Kidney glomerular epithelial cell (primary cell): ENCODE results near the gene NSFL1C.

Experiments
- DNase-seq: peaks from one replicate; lab custom pipeline; 2025; lab: John Stamatoyannopoulos, UW

The NSFL1C gene

GRCh38 chr20:1460275-1460674 is 6.4 kb downstream of the NSFL1C start:
- no peak for DNase-seq

DNA sequence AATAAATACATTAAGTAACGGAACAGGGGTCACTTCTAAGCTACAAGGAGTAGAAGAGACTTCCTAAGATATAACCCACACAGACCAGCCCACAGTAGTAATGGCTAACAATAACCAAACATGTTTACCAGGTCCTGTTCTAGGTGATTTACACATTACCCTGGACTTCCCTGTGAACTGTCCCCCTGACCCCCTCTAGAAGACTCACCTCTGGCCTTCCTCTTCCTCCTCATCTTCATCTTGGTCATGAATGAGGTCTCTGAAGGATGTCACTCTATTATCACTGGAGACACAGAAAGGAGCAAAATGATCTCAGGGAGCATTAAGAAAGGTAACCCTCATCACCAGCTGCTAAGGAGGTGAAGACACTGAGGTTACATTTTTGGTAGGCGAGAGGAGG is 8.7 kb downstream of the NSFL1C start:
- no peak for DNase-seq

DNA sequence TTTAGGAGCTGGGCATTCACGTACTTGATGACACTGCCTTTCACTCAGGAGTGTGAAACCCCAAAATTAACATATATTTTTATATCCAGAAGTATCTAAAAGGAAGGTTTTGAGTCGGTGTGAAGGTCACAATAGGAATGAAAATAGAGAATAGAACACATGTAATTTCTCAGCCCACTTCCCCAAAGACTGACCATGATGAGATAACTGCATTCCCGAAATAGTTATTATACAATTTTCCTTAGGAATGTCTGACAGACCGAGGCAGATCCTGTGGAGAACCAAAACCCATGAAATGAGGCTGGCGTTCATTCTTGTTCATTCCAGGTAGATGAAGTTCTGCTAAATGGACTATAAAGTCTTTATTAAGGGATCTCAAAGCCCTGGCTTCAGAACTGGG is 10.3 kb downstream of the NSFL1C start:
- DNase-seq: peak; percentile 71

DNA sequence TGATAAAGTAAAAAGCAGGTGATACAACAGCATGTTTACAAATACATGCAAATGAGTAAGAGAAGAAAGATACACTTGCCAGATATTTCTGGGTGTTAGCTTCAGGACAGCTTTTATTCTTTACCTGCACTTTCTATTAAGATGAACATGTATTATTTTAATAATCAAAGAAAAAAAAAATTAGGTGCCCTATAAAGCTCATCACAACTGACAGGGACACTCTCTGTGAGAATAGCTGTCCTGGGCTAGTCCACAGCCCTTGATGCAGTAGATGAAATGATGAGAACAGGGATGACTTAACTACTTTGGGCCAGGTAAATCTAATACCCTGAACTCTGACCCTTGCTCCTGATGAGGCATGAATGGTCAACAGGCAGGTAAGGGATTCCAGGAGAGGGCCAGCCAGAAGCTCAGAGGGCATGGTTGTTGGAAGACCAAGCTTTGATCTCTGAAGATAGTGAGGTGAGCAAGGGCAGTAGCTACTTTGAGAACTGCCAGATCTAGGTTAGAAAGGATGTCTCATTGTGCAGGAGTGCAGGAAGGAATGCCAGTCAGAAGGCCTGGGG is 15.6 kb downstream of the NSFL1C start:
- no peak for DNase-seq

DNA sequence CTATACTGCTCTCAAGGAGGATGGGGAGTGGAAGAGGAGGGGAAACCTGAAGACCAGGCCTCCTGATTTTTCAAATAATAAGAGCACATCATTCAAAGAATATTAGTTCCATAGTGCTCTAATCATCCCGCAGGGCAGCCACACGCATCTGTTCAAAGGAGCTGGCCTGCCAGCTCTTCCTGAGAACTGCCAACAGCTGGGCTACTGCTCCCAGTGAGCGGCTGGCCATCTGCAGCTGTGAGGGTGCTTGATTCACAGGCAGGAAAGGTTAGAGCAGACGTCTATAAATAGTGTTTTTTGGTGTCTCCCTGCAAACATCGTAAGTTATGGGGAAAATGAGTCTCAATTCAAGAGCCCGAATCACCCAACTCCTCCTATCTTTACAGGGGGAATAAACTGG is 17.3 kb downstream of the NSFL1C start:
- DNase-seq: no peak

- DNase-seq: no peak
Observed at GRCh38 chr20:1448081-1448620, 18.5 kb downstream of the NSFL1C start.

DNA sequence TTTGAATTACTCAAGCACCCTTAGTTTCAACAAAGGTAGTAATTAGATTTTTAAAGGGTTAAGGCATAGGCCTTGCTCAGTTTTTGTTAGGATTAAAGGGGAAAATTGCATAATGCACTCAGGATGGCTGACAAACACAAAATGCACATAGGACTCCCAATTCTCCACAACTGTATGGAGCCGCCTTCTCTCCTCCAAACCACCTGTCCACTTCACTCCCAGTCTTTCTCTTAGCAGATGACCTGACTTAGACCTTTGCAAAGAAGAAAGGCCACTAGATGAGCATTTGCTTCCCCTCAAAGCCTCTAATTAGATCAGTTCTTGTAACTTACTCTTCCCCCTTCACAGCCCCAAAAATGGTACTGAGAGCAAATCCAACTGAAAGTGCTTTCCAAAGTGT is 20.1 kb downstream of the NSFL1C start:
- DNase-seq: no peak

DNA sequence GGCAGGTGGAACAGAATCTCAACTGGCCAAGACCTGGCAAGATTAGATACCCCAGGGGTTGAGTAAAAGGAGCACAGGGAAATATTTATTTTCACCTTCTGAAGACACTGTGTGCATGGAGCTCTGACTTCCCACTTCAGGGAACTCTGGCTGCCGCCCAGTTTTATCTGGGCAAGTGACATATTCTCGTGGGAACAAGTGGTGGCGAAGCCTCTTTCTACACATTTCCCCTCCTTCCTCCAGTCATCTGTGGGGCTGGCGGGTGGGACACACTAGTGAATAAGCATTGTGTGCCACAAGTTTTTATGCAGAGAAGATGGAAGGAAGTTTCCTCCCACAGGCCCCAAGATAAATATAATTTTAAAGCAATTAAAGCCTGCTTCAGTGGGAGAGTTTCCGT is 23.6 kb downstream of the NSFL1C start:
- no peak for DNase-seq

- DNase-seq: no peak
Observed at GRCh38 chr20:1442304-1442703, 24.3 kb downstream of the NSFL1C start.

GRCh38 chr20:1441133-1441532 is 25.5 kb downstream of the NSFL1C start:
- no peak for DNase-seq

GRCh38 chr20:1440024-1440423 is 26.6 kb downstream of the NSFL1C start:
- no peak for DNase-seq

- no peak for DNase-seq
Observed at GRCh38 chr20:1438361-1438760, 28.3 kb downstream of the NSFL1C start.

DNA sequence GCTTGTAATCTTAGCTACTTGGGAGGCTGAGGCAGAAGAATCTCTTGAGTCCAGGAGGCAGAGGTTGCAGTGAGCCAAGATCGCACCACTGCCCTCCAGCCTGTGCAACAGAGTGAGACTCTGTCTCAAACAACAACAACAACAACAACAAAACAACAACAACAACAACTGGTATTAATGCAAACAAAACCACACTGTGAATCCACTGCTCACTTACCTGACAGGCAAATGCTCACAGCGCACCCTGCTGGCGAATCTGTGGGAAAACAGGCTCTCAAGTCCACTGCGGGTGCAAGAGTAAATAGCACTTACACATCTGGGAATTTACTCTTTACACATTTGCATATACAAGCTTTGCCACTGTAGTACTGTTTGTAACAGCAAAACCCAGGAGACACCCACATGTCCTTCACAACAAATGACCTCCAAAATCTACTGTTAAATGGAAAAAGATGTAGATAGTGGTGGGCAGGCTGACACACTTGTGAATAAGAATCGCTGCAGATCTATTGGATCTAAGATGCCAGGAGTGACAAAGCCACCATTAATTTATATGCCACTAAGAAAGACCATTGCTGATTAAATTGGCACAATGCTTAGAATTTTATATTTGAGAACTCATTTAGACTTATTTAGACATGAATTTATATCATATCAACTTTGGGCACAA is 29.3 kb downstream of the NSFL1C start:
- peak; percentile 57 for DNase-seq

DNA sequence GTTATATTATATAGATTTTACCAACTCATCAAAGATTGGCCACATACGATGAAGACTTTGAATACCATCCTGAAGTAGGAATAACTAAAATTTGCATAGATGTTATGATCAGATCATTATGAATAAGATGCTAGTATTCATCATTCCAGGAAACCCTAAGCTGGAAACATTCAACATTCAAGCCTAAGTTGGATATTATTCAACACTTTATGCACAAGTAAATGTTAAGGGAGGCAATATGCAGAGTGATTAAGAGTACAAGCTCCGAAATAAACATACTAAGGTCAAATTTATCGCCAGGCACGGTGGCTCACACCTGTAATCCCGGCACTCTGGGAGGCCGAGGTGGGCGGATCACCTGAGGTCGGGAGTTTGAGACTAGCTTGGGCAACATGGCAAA is 30.4 kb downstream of the NSFL1C start:
- DNase-seq: no peak

DNA sequence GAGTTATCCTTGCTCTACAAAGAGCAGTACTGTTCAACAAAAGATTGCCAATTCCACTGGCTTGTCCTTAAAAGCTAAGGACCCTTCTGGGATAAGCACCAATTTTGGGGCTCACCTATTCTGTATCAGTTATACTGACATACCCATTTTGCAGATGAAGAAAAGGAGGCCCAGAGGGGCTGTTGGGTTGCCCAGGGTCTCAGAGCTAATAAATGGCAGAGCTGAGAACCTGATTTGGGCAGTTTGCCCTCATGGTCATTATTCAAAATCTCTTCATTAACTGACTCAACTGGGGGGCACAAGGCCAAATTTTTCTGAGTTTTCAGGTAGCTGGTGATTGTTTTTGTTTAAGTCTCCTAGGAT is 31.3 kb downstream of the NSFL1C start:
- no peak for DNase-seq

GRCh38 chr20:1434571-1435336 is 31.9 kb downstream of the NSFL1C start:
- DNase-seq: no peak

DNA sequence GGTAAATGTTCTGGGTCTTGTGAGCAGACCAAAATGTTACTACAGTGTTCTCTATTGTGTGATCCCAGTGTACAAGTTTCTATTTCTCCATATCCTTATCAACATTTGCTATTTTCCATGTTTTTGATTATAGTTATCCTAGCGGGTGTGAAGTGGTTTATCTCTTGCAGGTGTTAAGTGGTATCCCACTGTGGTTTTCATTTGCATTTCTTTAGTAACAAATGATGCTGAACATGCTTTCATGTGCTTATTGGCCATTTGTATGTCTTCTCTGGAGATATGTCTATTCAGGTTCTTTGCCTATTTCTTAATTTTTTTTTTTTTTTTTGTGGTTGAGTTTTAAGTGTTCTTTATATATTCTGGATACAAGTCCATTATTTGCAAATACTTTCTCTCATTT is 35.5 kb downstream of the NSFL1C start:
- DNase-seq: no peak

GRCh38 chr20:1430004-1430451 is 36.6 kb downstream of the NSFL1C start:
- no peak for DNase-seq

- no peak for DNase-seq
Observed at GRCh38 chr20:1429143-1429728, 37.4 kb downstream of the NSFL1C start.

GRCh38 chr20:1427457-1428054 is 39.1 kb downstream of the NSFL1C start:
- DNase-seq: no peak

- no peak for DNase-seq
Observed at GRCh38 chr20:1426231-1426849, 40.3 kb downstream of the NSFL1C start.

DNA sequence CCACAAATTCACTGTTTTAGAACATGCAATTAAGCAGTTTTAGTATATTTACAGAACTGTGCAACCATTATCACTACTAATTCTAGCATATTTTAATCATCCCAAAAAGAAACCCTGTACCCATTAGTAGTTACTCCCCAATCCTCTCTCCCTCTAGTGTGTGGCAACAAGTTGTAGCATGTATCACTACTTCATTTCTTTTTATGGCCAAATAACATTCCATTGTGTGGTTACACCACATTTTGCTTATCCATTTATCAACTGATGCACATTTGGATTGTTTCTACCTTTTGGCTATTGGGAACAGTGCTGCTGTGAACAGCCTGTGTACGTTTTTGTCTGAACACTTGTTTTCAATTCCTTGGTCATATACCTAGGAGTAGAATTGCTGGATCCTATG is 42.3 kb downstream of the NSFL1C start:
- no peak for DNase-seq
